Transverse colon (tissue), 4 donors: ENCODE data around the gene GMIP. TPM values are rescaled to one million over a fixed set of nuclear protein-coding genes. Genes with fewer than 3 reads are reported as not detected.
"Not testable (repeated sequence)": the region's sequence is repeated elsewhere in the genome, so short reads cannot be mapped to it uniquely, and the experiment has no call there.

Source experiments
- DNase-seq: peaks from one replicate; pipeline ENCODE4 v3.0.0-alpha.2; 2019
- H3K27ac ChIP-seq, 4 donors: fragments of 200-600 bp; sonication (generic); 2 replicates each; pipeline ENCODE4 v1.5.1; 2016 to 2018; ENCODE audit warnings: inconsistent platforms in 4 of 4
- H3K27me3 ChIP-seq: fragments of 200-600 bp; sonication (generic); 2 replicates; pipeline ENCODE4 v1.5.1; 2017; ENCODE audit warnings: inconsistent platforms
- H3K36me3 ChIP-seq, 4 donors: fragments of 200-600 bp; sonication (generic); 2 replicates each; pipeline ENCODE4 v1.5.1; 2017 to 2019; ENCODE audit warnings: inconsistent platforms in 4 of 4
- H3K4me1 ChIP-seq, 4 donors: fragments of 200-600 bp; sonication (generic); 2 replicates each; pipeline ENCODE4 v1.5.1; 2017 to 2020; ENCODE audit warnings: inconsistent platforms in 4 of 4
- H3K4me3 ChIP-seq, 4 donors: fragments of 200-600 bp; sonication (generic); 1 replicate in 1 of 4; 2 replicates in 3 of 4; pipeline versions ENCODE4 v1.5.1 to v1.6.1; 2017 to 2019; ENCODE audit warnings: inconsistent platforms in 4 of 4
- H3K9me3 ChIP-seq, 2 donors: fragments of 200-600 bp; sonication (generic); 2 replicates each; pipeline ENCODE4 v1.5.1; 2017 to 2019; ENCODE audit warnings: inconsistent platforms in 2 of 2
- CTCF ChIP-seq, 5 experiments: fragments of 200-600 bp in 3 of 5; fragments of 450-650 bp in 2 of 5; sonication (generic) in 3 of 5; IDR thresholded peaks; 1 replicate in 2 of 5; 2 replicates in 3 of 5; pipeline ENCODE4 v1.5.1; 2016 to 2017; ENCODE audit warnings: antibody characterized with exemption in 5 of 5, inconsistent platforms in 3 of 5, mild to moderate bottlenecking in 2 of 5, moderate library complexity in 1 of 5
- EP300 ChIP-seq: sonication (generic); formaldehyde crosslinking; IDR thresholded peaks from one replicate; pipeline ENCODE4 v1.6.1; 2017; ENCODE audit warnings: antibody characterized with exemption, low read depth
- POLR2A ChIP-seq: fragments of 450-650 bp; IDR thresholded peaks from one replicate; pipeline ENCODE4 v1.6.1; 2016; ENCODE audit warnings: antibody characterized with exemption, mild to moderate bottlenecking, moderate library complexity
- POLR2AphosphoS5 ChIP-seq, 3 donors: sonication (generic); formaldehyde crosslinking; IDR thresholded peaks; one replicate each; pipeline ENCODE4 v1.6.1; 2016; ENCODE audit warnings: antibody characterized with exemption in 3 of 3
- WGBS, 2 donors: methylation state at CpG; one replicate each; pipeline ENCODE4 v1.1.5; 2018; ENCODE audit warnings: low coverage in 1 of 2; 5-methylcytosine and 5-hydroxymethylcytosine counted together
- in situ Hi-C, 4 donors: fragments of 200-750 bp; cut with MboI; loops; one replicate each; pipeline versions ENCODE4 v1.15.0 to v1.15.1; 2017; ENCODE audit warnings: low sequenced_read_pairs in 3 of 4, low pct_ligation_motif_present in 1 of 4, low pct_unique_long_range_greater_than_20kb in 1 of 4
- intact Hi-C: fragments of 100-400 bp; cut with DNase I; formaldehyde crosslinking; loops from one replicate; pipeline ENCODE4 v1.15.1; 2023; ENCODE audit warnings: low total_unique reads
- total RNA-seq, 4 donors: library from RNA; depleted of rRNA; stranded (reverse); fragments of >200 nt; gene quantifications; one replicate each; pipeline ENCODE4 v1.1.0, GENCODE V29; 2016

Gene GMIP
- total RNA-seq, 4 donors from 2014 or later, result 17.3 to 84.9 (median 27.2) TPM

- Histone ChIP-seq H3K9me3 (peaks cover 18 to 35% of the 10 kb centered on the region in 2 donors), H3K4me3 (no peak overlapping the region), H3K4me1 (no peaks in the 10 kb centered on the region), H3K36me3 (peaks cover 0 to 6% (median under 1%) of the 10 kb centered on the region in 4 donors), H3K27me3 (no peaks in the 10 kb centered on the region), H3K27ac (no peak overlapping the region)
- 92 to 98% methylated on average over 4 to 6 of the region's 6 CpGs for WGBS, 2 donors
- DNase-seq, result no peak
- intact Hi-C loops (no loop called here), in situ Hi-C loops (no loop called here)
- TF ChIP-seq CTCF (IDR thresholded peaks at IDR 0.05) (no peak), POLR2AphosphoS5 (IDR thresholded peaks at IDR 0.05) (no peak), POLR2A (no peak)
Observed at GRCh38 chr19:19686580-19686979, 43.1 kb upstream of the GMIP start.

- H3K36me3 ChIP-seq, H3K27ac ChIP-seq, H3K4me1 ChIP-seq, DNase-seq, H3K4me3 ChIP-seq, in situ Hi-C loops, H3K27me3 ChIP-seq, intact Hi-C loops: not testable (repeated sequence)
- WGBS, 2 donors, result 98 to 100% methylated on average over 4 to 15 of the region's 15 CpGs
- H3K9me3 ChIP-seq, result peaks cover 23 to 35% of the 10 kb centered on the region in 2 donors
Observed at GRCh38 chr19:19686119-19686518, 42.7 kb upstream of the GMIP start.

GRCh38 chr19:19679176-19680073 lies 36.0 kb upstream of the GMIP start:
- 93 to 98% methylated on average over 18 to 20 of the region's 20 CpGs for WGBS, 2 donors
- intact Hi-C loops (no loop called here), in situ Hi-C loops (no loop called here)
- no peak for TF ChIP-seq EP300
- TF ChIP-seq CTCF (IDR thresholded peaks at IDR 0.05), result no peak
- no peak for TF ChIP-seq POLR2AphosphoS5 (IDR thresholded peaks at IDR 0.05)
- no peak for TF ChIP-seq POLR2A
- H3K4me3 ChIP-seq, result no peak overlapping the region
- DNase-seq, result no peak
- H3K27me3 ChIP-seq, result no peaks in the 10 kb centered on the region
- H3K9me3 ChIP-seq, result peaks cover 44 to 48% of the 10 kb centered on the region in 2 donors
- H3K4me1 ChIP-seq, result no peaks in the 10 kb centered on the region
- peaks cover 0 to 71% (median 27%) of the 10 kb centered on the region in 4 donors for H3K36me3 ChIP-seq
- H3K27ac ChIP-seq, result no peak overlapping the region

- no peak for DNase-seq
- peaks cover 0 to 89% (median 29%) of the 10 kb centered on the region in 4 donors for H3K36me3 ChIP-seq
- intact Hi-C loops, result no loop called here
Observed at GRCh38 chr19:19677579-19677978, 34.1 kb upstream of the GMIP start.

More at GRCh38 chr19:19677579-19677978, 34.1 kb upstream of the GMIP start:
- in situ Hi-C loops, result no loop called here
- 88 to 100% methylated on average over 2 to 7 of the region's 7 CpGs for WGBS, 2 donors
- H3K27me3 ChIP-seq, result no peaks in the 10 kb centered on the region
- no peak for TF ChIP-seq POLR2AphosphoS5 (IDR thresholded peaks at IDR 0.05)
- TF ChIP-seq POLR2A, result no peak
- TF ChIP-seq EP300, result no peak
- no peak for TF ChIP-seq CTCF (IDR thresholded peaks at IDR 0.05)
- H3K4me3 ChIP-seq, result no peak overlapping the region
- peaks cover 41% of the 10 kb centered on the region in 2 donors for H3K9me3 ChIP-seq
- no peak overlapping the region for H3K27ac ChIP-seq
- H3K4me1 ChIP-seq, result no peaks in the 10 kb centered on the region
